Muscle of back (tissue), 10 donors: ENCODE data around the gene SLC25A10. TPM values are rescaled to one million over a fixed set of nuclear protein-coding genes. Genes with fewer than 3 reads are reported as not detected.

ENCODE experiments used
- polyA plus RNA-seq, 10 donors: library from polyadenylated mRNA; unstranded; fragments of 120-200 nt; gene quantifications; one replicate each; pipeline ENCODE4 v1.2.1, GENCODE V29; 2013; ENCODE audit not compliant: insufficient read length in 10 of 10

The SLC25A10 gene
- polyA plus RNA-seq, 10 donors: 1.7 to 4.9 (median 3.7) TPM

Other genes with a start within 250 kb of the SLC25A10 start
- gene ACTG1, start 199.5 kb upstream of the SLC25A10 start, polyA plus RNA-seq: 1,000 to 10,000 TPM; 1,024 to 1,916 (median 1,349) TPM
- 1 to 10 TPM; 1.6 to 3.8 (median 2.3) TPM for gene FSCN2, start 183.9 kb upstream of the SLC25A10 start, polyA plus RNA-seq
- gene FAAP100, start 159.9 kb upstream of the SLC25A10 start, polyA plus RNA-seq: 10 to 100 TPM; 12.9 to 23.7 (median 18.7) TPM
- 10 to 100 TPM; 43.8 to 57.8 (median 50.6) TPM for gene NPLOC4, start 75.2 kb upstream of the SLC25A10 start, polyA plus RNA-seq
- 1 to 10 TPM in 4 of 10 donors, under 1 TPM in 6; 0.49 to 1.4 (median 0.92) TPM for gene TSPAN10, start 75.1 kb upstream of the SLC25A10 start, polyA plus RNA-seq
- gene PDE6G, start 55.7 kb upstream of the SLC25A10 start, polyA plus RNA-seq: 1 to 10 TPM; 2.5 to 5.0 (median 3.4) TPM
- gene OXLD1, start 45.7 kb upstream of the SLC25A10 start, polyA plus RNA-seq: 10 to 100 TPM in 4 of 10 donors, 1 to 10 TPM in 6; 6.0 to 15.8 (median 8.8) TPM
- gene CCDC137, start 45.5 kb upstream of the SLC25A10 start, polyA plus RNA-seq: 10 to 100 TPM in 9 of 10 donors, 1 to 10 TPM in 1; 8.8 to 16.1 (median 12.5) TPM
- 10 to 100 TPM; 23.4 to 34.1 (median 27.2) TPM for gene ARL16, start 28.5 kb upstream of the SLC25A10 start, polyA plus RNA-seq
- 10 to 100 TPM; 41.5 to 61.6 (median 46.8) TPM for gene HGS, start 28.3 kb upstream of the SLC25A10 start, polyA plus RNA-seq
- 10 to 100 TPM; 44.5 to 62.6 (median 51.9) TPM for gene MRPL12, start 8.9 kb upstream of the SLC25A10 start, polyA plus RNA-seq
- gene GCGR, start 91.9 kb downstream of the SLC25A10 start, polyA plus RNA-seq: under 1 TPM in 1 of 10 donors, not detected in 9; 0.10 TPM
- gene MCRIP1, start 121.0 kb downstream of the SLC25A10 start, polyA plus RNA-seq: 100 to 1,000 TPM in 5 of 10 donors, 10 to 100 TPM in 5; 67.2 to 139 (median 102) TPM
- gene PPP1R27, start 122.8 kb downstream of the SLC25A10 start, polyA plus RNA-seq: 10 to 100 TPM; 13.2 to 84.6 (median 36.4) TPM
- 100 to 1,000 TPM; 359 to 534 (median 424) TPM for gene P4HB, start 148.3 kb downstream of the SLC25A10 start, polyA plus RNA-seq
- gene ARHGDIA, start 159.1 kb downstream of the SLC25A10 start, polyA plus RNA-seq: 100 to 1,000 TPM; 128 to 225 (median 163) TPM
- gene ALYREF, start 179.3 kb downstream of the SLC25A10 start, polyA plus RNA-seq: 10 to 100 TPM; 49.7 to 81.7 (median 60.7) TPM
- gene ANAPC11, start 179.4 kb downstream of the SLC25A10 start, polyA plus RNA-seq: 100 to 1,000 TPM in 4 of 10 donors, 10 to 100 TPM in 6; 77.7 to 136 (median 93.3) TPM
- gene NPB, start 190.0 kb downstream of the SLC25A10 start, polyA plus RNA-seq: 1 to 10 TPM in 2 of 10 donors, under 1 TPM in 5, not detected in 3; 0.13 to 1.2 (median 0.64) TPM
- gene PCYT2, start 199.1 kb downstream of the SLC25A10 start, polyA plus RNA-seq: 10 to 100 TPM in 6 of 10 donors, 1 to 10 TPM in 4; 7.9 to 14.0 (median 10.2) TPM
- gene SIRT7, start 205.9 kb downstream of the SLC25A10 start, polyA plus RNA-seq: 1 to 10 TPM; 5.3 to 9.4 (median 6.9) TPM
- gene MAFG, start 215.5 kb downstream of the SLC25A10 start, polyA plus RNA-seq: 10 to 100 TPM; 12.3 to 14.8 (median 13.9) TPM
- 100 to 1,000 TPM in 1 of 10 donors, 10 to 100 TPM in 9; 52.3 to 103 (median 61.8) TPM for gene PYCR1, start 225.0 kb downstream of the SLC25A10 start, polyA plus RNA-seq
- 10 to 100 TPM in 9 of 10 donors, 1 to 10 TPM in 1; 8.9 to 29.8 (median 22.3) TPM for gene MYADML2, start 234.9 kb downstream of the SLC25A10 start, polyA plus RNA-seq
- 1 to 10 TPM; 1.5 to 4.2 (median 2.8) TPM for gene NOTUM, start 248.9 kb downstream of the SLC25A10 start, polyA plus RNA-seq